Activated effector memory CD4-positive, alpha-beta T cell treated with anti-CD3 and anti-CD28 coated beads, Interleukin-2, amount 50 U/mL, for 16 hours (primary cell): ENCODE measurements around the gene PARP9.
"Not testable (repeated sequence)": the region's sequence is repeated elsewhere in the genome, so short reads cannot be mapped to it uniquely, and the experiment has no call there.

Experiments
- DNase-seq: peaks from one replicate; pipeline ENCODE4 v3.0.0-alpha.2; 2020

PARP9 gene

GRCh38 chr3:122572940-122573412 lies 8.9 kb upstream of the PARP9 start:
- DNase-seq, result no peak

DNA sequence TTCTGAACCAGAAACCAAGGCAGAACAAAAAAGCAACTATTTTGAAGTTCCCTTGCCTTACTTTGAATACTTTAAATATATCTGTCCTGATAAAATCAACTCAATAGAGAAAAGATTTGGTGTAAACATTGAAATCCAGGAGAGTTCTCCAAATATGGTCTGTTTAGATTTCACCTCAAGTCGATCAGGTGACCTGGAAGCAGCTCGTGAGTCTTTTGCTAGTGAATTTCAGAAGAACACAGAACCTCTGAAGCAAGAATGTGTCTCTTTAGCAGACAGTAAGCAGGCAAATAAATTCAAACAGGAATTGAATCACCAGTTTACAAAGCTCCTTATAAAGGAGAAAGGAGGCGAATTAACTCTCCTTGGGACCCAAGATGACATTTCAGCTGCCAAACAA lies 4.7 kb upstream of the PARP9 start:
- DNase-seq, result no peak

DNA sequence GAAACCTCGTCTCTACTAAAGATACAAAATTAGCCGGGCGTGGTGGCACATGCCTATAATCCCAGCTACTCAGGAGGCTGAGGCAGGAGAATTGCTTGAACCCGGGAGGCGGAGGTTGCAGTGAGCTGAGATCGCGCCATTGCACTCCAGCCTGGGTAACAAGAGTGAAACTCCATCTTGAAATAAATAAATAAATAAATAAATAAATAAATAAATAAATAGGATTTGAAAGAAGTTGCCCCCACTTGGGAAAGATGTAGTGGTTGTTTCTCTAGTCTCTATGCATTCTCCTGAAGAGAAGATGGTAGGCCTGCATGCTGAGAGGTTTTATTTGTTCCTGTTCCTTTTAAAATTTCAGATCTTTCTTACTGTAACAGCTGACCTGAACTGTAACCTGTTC lies 4.0 kb upstream of the PARP9 start:
- not testable (repeated sequence) for DNase-seq

- DNase-seq, result no peak
These were observed 429 bp downstream of the PARP9 start for GRCh38 chr3:122563717-122564025.

- DNase-seq, result no peak
These were observed 980 bp downstream of the PARP9 start for GRCh38 chr3:122562923-122563716.

- peak; percentile 68 for DNase-seq
These were observed 3.4 kb downstream of the PARP9 start for GRCh38 chr3:122560680-122561079.

- no peak for DNase-seq
These were observed 4.2 kb downstream of the PARP9 start for GRCh38 chr3:122559906-122560305.

DNA sequence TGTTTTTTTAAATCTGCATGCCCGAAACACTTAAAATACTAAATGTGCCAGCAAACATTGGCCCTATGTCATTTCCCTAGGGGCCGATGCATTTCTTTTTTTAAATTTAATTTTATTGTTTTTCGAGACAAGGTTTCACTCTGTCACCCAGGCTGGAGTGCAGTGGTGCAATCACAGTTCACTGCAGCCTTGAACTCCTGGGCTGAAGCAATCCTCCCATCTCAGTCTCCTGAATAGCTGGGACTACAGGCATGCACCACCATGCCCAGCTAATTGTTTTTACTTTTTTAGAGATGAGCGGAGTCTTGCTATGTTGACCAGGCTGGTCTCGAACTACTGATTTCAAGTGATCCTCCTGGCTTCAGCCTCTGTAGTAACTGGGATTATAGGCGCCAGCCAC lies 5.5 kb downstream of the PARP9 start:
- no peak for DNase-seq

DNA sequence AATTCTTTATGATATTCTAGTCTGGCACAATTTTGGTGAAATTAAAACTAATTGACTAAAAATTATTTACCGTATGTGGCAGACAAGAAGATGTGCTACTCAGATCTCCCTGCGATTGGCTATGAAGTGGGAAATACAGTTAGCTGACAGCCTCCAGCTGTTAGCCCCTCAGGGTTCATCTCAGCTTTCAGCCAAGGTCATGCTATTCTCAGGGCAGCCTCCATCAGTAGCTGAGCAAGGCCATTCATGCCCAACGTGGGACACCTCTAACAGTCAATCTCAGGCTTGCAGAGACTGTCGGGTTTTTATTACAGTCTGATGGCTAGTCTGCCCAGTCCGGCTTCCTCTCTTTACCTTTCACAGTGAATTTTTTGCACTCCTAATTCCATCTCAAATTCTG lies 6.7 kb downstream of the PARP9 start:
- no peak for DNase-seq

DNA sequence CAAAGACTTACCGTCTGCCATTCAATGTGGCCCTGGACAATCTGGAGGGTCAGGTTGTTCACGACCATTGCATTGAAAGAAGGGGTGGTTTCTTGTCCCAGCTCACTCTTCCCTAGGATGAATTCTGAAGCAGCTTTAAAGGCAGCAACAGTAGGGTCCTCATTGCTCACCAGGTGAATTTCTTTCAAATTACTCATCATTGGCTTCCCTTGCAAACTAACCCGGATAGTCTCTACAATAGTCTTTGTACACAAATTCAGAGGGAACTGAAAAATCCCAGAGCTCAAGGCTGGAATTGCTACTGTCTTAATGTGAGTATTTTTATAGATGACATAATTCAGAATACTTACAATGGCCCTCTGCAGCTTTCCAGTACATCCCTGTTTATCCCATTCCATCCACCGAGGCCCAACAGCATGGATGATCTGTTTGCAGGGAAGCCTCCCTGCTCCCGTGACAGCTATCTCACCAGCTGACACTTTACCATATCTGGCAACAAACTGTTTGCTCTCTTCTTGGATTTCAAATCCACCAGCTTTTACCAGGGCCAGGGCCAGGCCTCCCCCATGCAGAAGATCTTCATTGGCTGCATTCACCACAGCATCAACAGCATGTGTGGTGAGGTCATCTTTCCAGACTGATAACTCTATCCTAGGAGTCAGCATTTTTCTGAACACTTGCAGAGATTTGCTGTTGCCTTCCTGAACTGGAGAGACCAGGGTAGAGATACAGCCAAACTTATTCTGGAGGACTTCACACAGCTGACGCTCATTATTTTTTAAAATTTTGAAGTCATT lies 8.6 kb downstream of the PARP9 start:
- no peak for DNase-seq

DNA sequence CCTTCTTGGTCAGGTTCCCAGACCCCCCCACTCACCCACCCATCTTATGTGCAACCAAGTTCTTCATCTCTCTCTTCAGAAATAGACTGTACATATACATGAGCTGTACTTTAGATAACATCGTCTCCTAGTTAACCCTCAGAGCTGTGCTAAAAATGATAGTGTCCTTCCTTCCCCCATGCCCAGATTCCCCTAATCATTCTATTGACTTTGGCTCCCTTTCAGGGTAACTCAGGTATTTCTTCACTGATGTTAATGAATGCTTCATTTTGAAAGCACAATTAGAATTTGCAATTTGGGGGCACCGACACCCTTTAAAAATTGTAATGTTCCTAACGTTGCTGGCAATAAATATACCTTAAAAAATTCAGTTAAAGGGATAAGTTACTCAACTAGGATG lies 10.9 kb downstream of the PARP9 start:
- DNase-seq, result no peak

DNA sequence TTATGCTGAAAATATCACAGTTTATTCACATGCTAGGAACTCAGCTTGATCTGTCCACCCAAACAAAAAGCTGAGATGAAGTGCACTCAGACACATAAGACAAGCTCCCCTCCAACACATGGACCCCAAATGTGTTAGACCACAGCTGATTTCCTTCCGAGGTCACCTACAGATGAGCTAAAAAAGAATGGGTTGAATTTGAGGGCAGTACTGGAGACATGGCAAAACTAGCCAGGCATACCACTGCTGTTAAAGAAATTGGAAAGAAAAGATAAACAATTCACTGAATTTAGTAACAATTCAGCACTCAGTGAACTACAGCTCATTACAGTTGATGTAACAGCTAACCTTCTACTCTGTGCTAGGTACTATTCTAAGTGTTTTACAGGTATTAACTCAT lies 15.5 kb downstream of the PARP9 start:
- no peak for DNase-seq

GRCh38 chr3:122548076-122548475 lies 16.0 kb downstream of the PARP9 start:
- no peak for DNase-seq

DNA sequence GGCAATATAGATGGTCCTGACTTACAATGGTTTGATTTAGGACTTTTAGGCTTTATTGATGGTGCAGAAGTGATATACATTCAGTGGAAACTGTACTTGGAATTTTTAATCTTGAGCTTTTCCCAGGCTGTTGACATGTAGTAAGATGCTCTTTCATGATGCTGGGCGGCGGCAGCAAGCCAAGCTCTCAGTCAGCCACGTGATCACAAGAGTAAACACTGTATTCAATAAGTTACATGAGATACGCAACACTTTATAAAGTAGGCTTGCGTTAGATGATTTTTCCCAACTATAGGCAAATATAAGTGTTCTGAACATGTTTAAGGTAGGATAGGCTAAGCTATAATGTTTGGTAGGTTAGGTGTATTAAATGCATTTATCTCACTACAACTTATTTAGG lies 17.9 kb downstream of the PARP9 start:
- no peak for DNase-seq

- DNase-seq, result no peak
These were observed 25.1 kb downstream of the PARP9 start for GRCh38 chr3:122538956-122539490.

GRCh38 chr3:122536632-122537001 lies 27.5 kb downstream of the PARP9 start:
- DNase-seq, result no peak

DNA sequence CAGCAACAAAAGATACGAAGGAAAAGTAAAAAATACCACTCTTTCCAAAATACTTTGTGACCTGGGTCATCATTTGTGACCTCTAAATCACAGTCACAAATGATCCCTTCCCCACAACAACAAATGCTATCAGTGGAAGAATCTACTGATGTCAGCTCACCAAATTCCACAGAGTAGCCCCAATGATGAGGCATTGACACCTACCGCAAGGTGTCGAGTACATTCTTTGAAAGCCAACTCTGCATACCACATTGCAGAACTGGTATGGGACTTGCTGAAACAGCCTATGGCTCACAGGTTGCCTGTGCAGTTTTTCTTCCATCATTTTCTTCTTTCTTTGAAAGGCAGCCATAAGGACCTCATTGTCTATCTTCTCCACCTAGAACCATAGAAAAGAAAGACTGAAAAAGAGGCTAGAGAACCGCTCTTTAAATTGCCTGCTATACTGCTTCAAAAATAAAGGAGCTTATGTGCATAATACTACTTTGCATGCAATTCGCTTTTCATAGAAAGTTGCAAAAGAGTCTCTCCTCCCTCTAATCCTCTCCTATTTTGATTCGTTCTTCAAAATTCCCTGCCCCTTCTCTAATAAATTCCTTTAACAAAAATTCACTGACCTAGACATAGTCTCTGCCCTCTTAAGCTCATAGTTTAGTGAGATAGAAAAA lies 28.0 kb downstream of the PARP9 start:
- DNase-seq, result no peak

DNA sequence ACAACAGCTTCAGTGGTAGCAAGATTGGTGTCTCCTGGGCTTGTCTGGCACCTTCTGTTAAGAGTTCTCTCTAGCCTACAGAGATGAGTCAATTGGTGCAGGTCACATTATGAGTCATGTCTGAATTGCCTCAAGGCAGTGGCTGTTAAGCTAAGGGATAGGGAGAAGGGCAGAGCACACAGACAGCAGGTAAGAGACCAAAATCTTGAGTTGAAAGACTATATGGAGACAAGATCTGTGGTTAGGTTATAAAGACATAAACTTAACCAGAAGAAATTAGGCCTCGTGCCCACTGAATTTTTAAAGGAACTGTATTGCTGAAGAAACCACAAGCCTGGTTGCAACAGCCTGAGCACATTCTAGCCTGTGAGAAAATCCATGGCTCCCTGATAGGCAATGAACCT lies 30.2 kb downstream of the PARP9 start:
- peak; percentile 65 for DNase-seq

- DNase-seq, result no peak
These were observed 30.6 kb downstream of the PARP9 start for GRCh38 chr3:122533480-122533879.

DNA sequence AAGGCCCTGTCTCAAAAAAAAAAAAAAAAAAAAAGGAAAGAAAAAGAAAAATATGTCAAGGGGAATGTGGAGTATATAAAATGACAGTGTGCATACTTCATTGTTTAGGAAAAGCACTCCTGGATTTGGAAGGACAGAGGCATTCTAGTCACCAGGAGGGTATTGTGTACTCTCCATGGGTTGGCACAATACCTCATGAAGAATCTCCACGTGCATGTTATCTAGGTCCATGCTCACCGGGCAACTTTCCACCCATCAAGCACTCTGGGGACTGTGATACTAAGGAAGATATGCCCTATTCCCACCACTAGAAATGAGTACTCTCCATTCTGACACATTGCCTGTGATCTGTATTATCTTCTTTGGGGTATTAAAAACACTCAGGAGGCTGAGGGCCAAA lies 33.9 kb downstream of the PARP9 start:
- DNase-seq, result no peak

DNA sequence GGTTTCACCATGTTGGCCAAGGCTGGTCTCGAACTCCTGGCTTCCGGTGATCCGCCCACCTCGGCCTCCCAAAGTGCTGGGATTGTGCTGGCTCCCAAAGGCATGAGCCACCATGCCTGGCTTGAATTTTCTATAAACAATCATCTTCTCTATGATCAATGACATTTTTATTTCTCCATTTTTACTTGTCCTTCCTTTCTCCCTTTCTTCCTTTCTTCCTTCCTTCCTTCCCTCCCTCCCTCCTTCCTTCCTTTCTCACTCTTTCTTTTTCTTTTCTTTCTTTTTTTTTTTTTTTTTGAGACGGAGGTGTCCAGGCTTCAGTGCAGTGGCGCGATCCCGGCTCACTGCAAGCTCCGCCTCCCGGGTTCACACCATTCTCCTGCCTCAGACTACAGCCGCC lies 40.8 kb downstream of the PARP9 start:
- DNase-seq, result no peak

DNA sequence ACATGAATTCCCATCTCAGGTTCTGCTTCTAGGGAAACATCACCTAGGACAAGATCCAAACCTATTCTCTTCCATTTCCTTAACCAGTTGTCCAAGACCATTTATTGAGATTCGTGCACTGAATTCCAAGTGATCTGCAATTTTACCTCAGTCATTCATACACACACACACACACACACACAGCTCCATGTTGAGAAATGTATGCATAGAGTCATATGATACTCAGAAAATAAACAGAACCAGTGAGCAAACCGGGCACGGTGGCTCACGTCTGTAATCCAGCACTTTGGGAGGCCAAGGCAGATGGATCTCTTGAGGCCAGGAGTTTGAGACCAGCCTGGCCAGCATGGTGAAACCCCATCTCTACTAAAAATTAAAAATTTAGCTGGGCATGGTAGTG lies 43.2 kb downstream of the PARP9 start:
- DNase-seq, result no peak

DNA sequence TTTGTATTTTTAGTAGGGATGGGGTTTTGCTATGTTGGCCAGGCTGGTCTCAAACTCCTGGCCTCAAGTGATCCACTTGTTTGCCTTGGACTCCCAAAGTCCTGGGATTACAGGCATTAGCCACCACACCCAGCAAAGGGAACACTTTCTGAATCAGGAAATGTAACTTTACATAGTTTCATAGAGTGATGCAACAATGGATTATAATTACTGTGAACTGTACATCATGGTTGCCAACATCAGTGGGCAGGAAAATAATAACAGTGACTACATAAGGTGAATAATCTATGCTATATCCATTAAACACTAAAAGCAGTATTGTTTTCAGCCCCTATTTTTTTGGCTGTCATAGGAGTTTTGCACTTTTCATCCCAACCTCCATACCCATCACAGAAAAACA lies 44.4 kb downstream of the PARP9 start:
- no peak for DNase-seq
